Endothelial cell of umbilical vein (primary cell): ENCODE data around the gene CLASRP. TPM values are rescaled to one million over a fixed set of nuclear protein-coding genes. Genes with fewer than 3 reads are reported as not detected.

Experiments
- BruUV-seq: library from RNA; stranded (reverse); fragments of 400-500 nt; replicated peaks from 2 replicates; lab custom pipeline; 2021; lab: Mats Ljungman, UMichigan
- CTCF ChIA-PET: fragments of 300-600, 350-600 bp; sonication (Branson Sonifier 250); formaldehyde crosslinking; loops from one replicate; lab custom pipeline; 2021; ENCODE audit warnings: antibody characterized with exemption, inconsistent platforms; lab: Charles Lee
- POLR2A ChIA-PET: fragments of 300-600, 350-600 bp; sonication (Branson Sonifier 250); formaldehyde crosslinking; loops from one replicate; lab custom pipeline; 2021; ENCODE audit warnings: antibody characterized with exemption, inconsistent platforms; lab: Charles Lee
- DNase-seq: peaks from one replicate; pipeline ENCODE4 v3.0.0-alpha.2; 2011; ENCODE audit warnings: low read depth, low spot score
- FAIRE-seq: peaks from 2 replicates; lab custom pipeline; 2011; peaks lifted over from hg19 to GRCh38; lab: Jason Lieb, UNC
- H2AFZ ChIP-seq: 2 replicates; pipeline ENCODE4 v1.6.0; 2012; ENCODE audit warnings: low read depth, low read length, control low read depth, inconsistent platforms
- H3K27ac ChIP-seq: 2 replicates; pipeline ENCODE4 v1.5.1; 2011; ENCODE audit warnings: low read depth, mild to moderate bottlenecking, control low read depth, low read length, moderate library complexity; ENCODE audit not compliant: insufficient read depth
- H3K27me3 ChIP-seq, 2 experiments: 2 replicates each; pipeline versions ENCODE4 v1.6.0 to v1.6.1; 2011; ENCODE audit warnings: low read length in 2 of 2, mixed read lengths in 1 of 2; ENCODE audit not compliant: control insufficient read depth in 2 of 2, insufficient read depth in 2 of 2
- H3K36me3 ChIP-seq, 2 experiments: 2 replicates in 1 of 2; 3 replicates in 1 of 2; pipeline ENCODE4 v1.5.1; 2011; ENCODE audit warnings: low read length in 2 of 2, mild to moderate bottlenecking in 1 of 2, moderate library complexity in 1 of 2; ENCODE audit not compliant: control insufficient read depth in 2 of 2, insufficient read depth in 2 of 2; ENCODE audit errors: extremely low read depth in 1 of 2
- H3K4me1 ChIP-seq: 3 replicates; pipeline ENCODE4 v1.5.1; 2011; ENCODE audit warnings: mild to moderate bottlenecking, low read length; ENCODE audit not compliant: control insufficient read depth, insufficient read depth; ENCODE audit errors: extremely low read depth
- H3K4me2 ChIP-seq: 2 replicates; pipeline ENCODE4 v1.6.1; 2011; ENCODE audit warnings: low read length, control low read depth, mixed read lengths; ENCODE audit not compliant: insufficient read depth
- H3K4me3 ChIP-seq, 3 experiments: fragments of 200-600 bp in 1 of 3; sonication (generic), shearing (Covaris generic) in 1 of 3; replicated peaks in 1 of 3; 2 replicates each; pipeline ENCODE4 v1.5.1; 2011 to 2016; ENCODE audit warnings: control low read depth in 3 of 3, low read length in 3 of 3, mild to moderate bottlenecking in 2 of 3, inconsistent platforms in 1 of 3, low read depth in 1 of 3, moderate library complexity in 1 of 3; ENCODE audit not compliant: insufficient read depth in 1 of 3
- H3K79me2 ChIP-seq: 2 replicates; pipeline ENCODE4 v1.6.0; 2012; ENCODE audit warnings: low read length, inconsistent platforms; ENCODE audit not compliant: control insufficient read depth, insufficient read depth
- H3K9ac ChIP-seq: replicated peaks from 2 replicates; pipeline ENCODE3; 2011; ENCODE audit warnings: low read length, control low read depth; ENCODE audit not compliant: insufficient read depth; ENCODE audit errors: extremely low read depth
- H3K9me1 ChIP-seq: replicated peaks from 3 replicates; pipeline ENCODE4 v1.6.0; 2011; ENCODE audit warnings: mild to moderate bottlenecking, low read length; ENCODE audit not compliant: control insufficient read depth, insufficient read depth; ENCODE audit errors: extremely low read depth
- H3K9me3 ChIP-seq: replicated peaks from 2 replicates; pipeline ENCODE4 v1.5.1; 2012; ENCODE audit warnings: low read length, inconsistent platforms; ENCODE audit not compliant: control insufficient read depth, insufficient read depth
- H4K20me1 ChIP-seq: replicated peaks from 2 replicates; pipeline ENCODE3; 2011; ENCODE audit warnings: mild to moderate bottlenecking, low read length; ENCODE audit not compliant: control insufficient read depth, insufficient read depth; ENCODE audit errors: extremely low read depth
- EZH2 ChIP-seq: IDR thresholded peaks from 2 replicates; pipeline ENCODE4 v1.6.1; 2012; ENCODE audit warnings: borderline replicate concordance, low read depth, mild to moderate bottlenecking, moderate library complexity, low read length, inconsistent platforms; ENCODE audit not compliant: severe bottlenecking
- FOS ChIP-seq: IDR thresholded peaks from 2 replicates; pipeline ENCODE4 v1.6.1; 2011; ENCODE audit warnings: mild to moderate bottlenecking, low read length, moderate library complexity, borderline replicate concordance; ENCODE audit not compliant: insufficient read depth
- GATA2 ChIP-seq: IDR thresholded peaks from 2 replicates; pipeline ENCODE4 v1.7.0; 2011; ENCODE audit warnings: low read depth, mild to moderate bottlenecking, moderate library complexity, mixed read lengths, low read length; ENCODE audit not compliant: insufficient read length, insufficient read depth
- JUN ChIP-seq: IDR thresholded peaks from 2 replicates; pipeline ENCODE4 v1.6.1; 2011; ENCODE audit warnings: borderline replicate concordance, low read depth; ENCODE audit not compliant: insufficient read length, insufficient read depth
- MAX ChIP-seq: IDR thresholded peaks from 2 replicates; pipeline ENCODE4 v1.6.1; 2011; ENCODE audit not compliant: insufficient read depth, insufficient read length
- MYC ChIP-seq: IDR thresholded peaks from one replicate; pipeline ENCODE4 v1.6.1; 2011; ENCODE audit warnings: mild to moderate bottlenecking, low read depth, low read length
- POLR2A ChIP-seq: IDR thresholded peaks from 2 replicates; pipeline ENCODE4 v1.6.1; 2012; ENCODE audit warnings: low read depth, mild to moderate bottlenecking, control low read depth, low read length
- POLR2AphosphoS5 ChIP-seq: IDR thresholded peaks from 2 replicates; pipeline ENCODE4 v1.6.1; 2012; ENCODE audit warnings: low read depth, mild to moderate bottlenecking, control low read depth, low read length, moderate library complexity; ENCODE audit not compliant: insufficient read depth
- dilution Hi-C: fragments of 300-500 bp; cut with MboI; formaldehyde crosslinking; loops from one replicate; pipeline ENCODE4 v1.15.0; 2019; ENCODE audit warnings: low sequenced_read_pairs; ENCODE audit not compliant: extremely low pct_ligation_motif_present
- intact Hi-C: fragments of 100-400 bp; cut with micrococcal nuclease; formaldehyde crosslinking; loops from one replicate; pipeline ENCODE4 v1.10.0; 2022
- polyA plus RNA-seq, 4 experiments: library from polyadenylated mRNA; depleted of rRNA in 3 of 4; stranded (reverse) in 3 of 4; unstranded in 1 of 4; fragments of >200 nt; gene quantifications; 2 replicates each; pipeline versions ENCODE4 v1.2.1 to v1.2.3, GENCODE V29; 2011 to 2012; ENCODE audit warnings: missing spikeins in 1 of 4
- total RNA-seq: library from RNA; stranded (reverse); gene quantifications from 2 replicates; pipeline ENCODE4 v1.2.3, GENCODE V29; 2021
- TF ChIP-seq, protein P1 (sequence below), 2 donors: IDR thresholded peaks; 1 replicate in 1 of 2; 2 replicates in 1 of 2; pipeline ENCODE4 v1.5.1; 2011; ENCODE audit warnings: low read length in 2 of 2, mild to moderate bottlenecking in 2 of 2, moderate library complexity in 2 of 2, control low read depth in 1 of 2, inconsistent platforms in 1 of 2, low read depth in 1 of 2; ENCODE audit not compliant: insufficient read depth in 1 of 2; ENCODE audit errors: extremely low read depth in 1 of 2

Gene CLASRP
- total and polyA plus RNA-seq, 2 donors (not counting 3 experiments of a cell fraction or from before 2014, with no cell fraction given): 40.7 to 70.7 TPM

- H3K36me3 ChIP-seq: no peaks in the 10 kb centered on the region
- no peak overlapping the region for H2AFZ ChIP-seq
- no peak overlapping the region for H3K4me2 ChIP-seq
- CTCF ChIA-PET: no interaction called here
- no peaks in the 10 kb centered on the region for H3K27me3 ChIP-seq
- no peaks in the 10 kb centered on the region for H3K79me2 ChIP-seq
- H3K9me1 ChIP-seq: no peaks in the 10 kb centered on the region
- H3K9ac ChIP-seq: no peak overlapping the region
- TF ChIP-seq MAX: no peak
- no peak for TF ChIP-seq POLR2AphosphoS5
- TF ChIP-seq GATA2: no peak
- TF ChIP-seq, protein P1, sequence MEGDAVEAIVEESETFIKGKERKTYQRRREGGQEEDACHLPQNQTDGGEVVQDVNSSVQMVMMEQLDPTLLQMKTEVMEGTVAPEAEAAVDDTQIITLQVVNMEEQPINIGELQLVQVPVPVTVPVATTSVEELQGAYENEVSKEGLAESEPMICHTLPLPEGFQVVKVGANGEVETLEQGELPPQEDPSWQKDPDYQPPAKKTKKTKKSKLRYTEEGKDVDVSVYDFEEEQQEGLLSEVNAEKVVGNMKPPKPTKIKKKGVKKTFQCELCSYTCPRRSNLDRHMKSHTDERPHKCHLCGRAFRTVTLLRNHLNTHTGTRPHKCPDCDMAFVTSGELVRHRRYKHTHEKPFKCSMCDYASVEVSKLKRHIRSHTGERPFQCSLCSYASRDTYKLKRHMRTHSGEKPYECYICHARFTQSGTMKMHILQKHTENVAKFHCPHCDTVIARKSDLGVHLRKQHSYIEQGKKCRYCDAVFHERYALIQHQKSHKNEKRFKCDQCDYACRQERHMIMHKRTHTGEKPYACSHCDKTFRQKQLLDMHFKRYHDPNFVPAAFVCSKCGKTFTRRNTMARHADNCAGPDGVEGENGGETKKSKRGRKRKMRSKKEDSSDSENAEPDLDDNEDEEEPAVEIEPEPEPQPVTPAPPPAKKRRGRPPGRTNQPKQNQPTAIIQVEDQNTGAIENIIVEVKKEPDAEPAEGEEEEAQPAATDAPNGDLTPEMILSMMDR (IDR thresholded peaks at IDR 0.05; ENCODE audit: extremely low read depth in 1 of 2, insufficient read depth in 1 of 2, low read depth in 1 of 2, low read length in 2 of 2): no peak
- no peak for TF ChIP-seq FOS
- no peak for TF ChIP-seq EZH2
- TF ChIP-seq POLR2A: no peak
- no peak for TF ChIP-seq JUN
- no peak for TF ChIP-seq MYC
- intact Hi-C loops (no loop called here), dilution Hi-C loops (no loop called here)
- no peak overlapping the region for H3K27ac ChIP-seq
- H3K4me3 ChIP-seq: no peak overlapping the region
- POLR2A ChIA-PET: no interaction called here
- FAIRE-seq (no peak), DNase-seq (no peak)
- H3K4me1 ChIP-seq: no peaks in the 10 kb centered on the region
- no peaks in the 10 kb centered on the region for H4K20me1 ChIP-seq
- BruUV-seq: no TSS peak
- no peaks in the 10 kb centered on the region for H3K9me3 ChIP-seq
Observed at GRCh38 chr19:45021971-45022370, 16.9 kb upstream of the CLASRP start.
